Epithelial cell of esophagus (primary cell): Measurements from ENCODE around the gene PABPC3.

Experiments used
- DNase-seq: peaks from one replicate; pipeline ENCODE4 v3.0.0; 2010; ENCODE audit warnings: low read depth
- H3K4me3 ChIP-seq: 2 replicates; pipeline ENCODE4 v1.5.1; 2011; ENCODE audit warnings: mild to moderate bottlenecking, low read length, control low read depth
- TF ChIP-seq, protein P1 (sequence below): IDR thresholded peaks from 2 replicates; pipeline ENCODE4 v1.5.1; 2011; ENCODE audit warnings: low read depth, mild to moderate bottlenecking, low read length, control low read depth, inconsistent platforms; ENCODE audit not compliant: insufficient read depth; ENCODE audit errors: missing control alignments

Gene PABPC3

DNA sequence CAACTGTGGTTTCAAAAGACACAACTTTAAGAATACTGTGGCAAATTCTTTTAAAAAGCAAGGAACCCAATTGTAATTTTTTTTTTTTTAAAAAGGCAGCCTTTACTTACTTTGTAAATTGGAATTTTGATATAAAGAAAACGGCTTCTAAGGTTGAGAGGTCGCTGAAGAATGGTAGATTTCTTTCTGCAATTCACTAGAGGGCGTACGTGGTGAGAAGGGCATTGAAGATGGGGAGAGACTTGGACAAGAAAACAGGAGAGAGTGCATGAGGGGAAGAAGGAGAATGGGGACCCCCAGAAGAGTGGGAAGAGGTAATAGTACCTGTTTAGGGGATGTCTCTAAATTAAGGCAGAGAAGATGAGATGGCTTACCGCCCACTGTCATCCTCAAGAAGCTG, 33.5 kb upstream of the PABPC3 start:
- no peak overlapping the region for H3K4me3 ChIP-seq
- TF ChIP-seq, protein P1, sequence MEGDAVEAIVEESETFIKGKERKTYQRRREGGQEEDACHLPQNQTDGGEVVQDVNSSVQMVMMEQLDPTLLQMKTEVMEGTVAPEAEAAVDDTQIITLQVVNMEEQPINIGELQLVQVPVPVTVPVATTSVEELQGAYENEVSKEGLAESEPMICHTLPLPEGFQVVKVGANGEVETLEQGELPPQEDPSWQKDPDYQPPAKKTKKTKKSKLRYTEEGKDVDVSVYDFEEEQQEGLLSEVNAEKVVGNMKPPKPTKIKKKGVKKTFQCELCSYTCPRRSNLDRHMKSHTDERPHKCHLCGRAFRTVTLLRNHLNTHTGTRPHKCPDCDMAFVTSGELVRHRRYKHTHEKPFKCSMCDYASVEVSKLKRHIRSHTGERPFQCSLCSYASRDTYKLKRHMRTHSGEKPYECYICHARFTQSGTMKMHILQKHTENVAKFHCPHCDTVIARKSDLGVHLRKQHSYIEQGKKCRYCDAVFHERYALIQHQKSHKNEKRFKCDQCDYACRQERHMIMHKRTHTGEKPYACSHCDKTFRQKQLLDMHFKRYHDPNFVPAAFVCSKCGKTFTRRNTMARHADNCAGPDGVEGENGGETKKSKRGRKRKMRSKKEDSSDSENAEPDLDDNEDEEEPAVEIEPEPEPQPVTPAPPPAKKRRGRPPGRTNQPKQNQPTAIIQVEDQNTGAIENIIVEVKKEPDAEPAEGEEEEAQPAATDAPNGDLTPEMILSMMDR: no peak
- DNase-seq: no peak

DNA sequence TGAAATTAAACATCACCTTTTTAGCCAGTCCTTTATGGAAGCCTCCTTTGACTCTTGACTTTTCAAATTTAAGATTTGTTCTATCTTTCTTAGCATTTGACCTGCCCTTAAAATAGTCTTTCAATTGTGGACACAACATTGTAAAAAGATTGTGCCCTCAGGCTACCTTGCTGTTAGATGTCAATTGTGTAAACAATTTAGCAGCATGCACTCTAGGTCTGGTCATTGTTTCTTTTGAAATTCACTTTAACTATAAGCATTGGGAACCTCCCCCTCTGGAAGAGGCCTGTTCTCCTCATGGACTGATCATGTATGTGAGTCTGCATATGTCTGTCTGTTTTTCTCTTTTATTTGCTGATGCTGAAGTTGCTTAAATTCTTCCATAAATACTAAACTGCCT, 31.5 kb upstream of the PABPC3 start:
- H3K4me3 ChIP-seq: no peak overlapping the region
- no peak for DNase-seq
- TF ChIP-seq, protein P1: no peak

DNA sequence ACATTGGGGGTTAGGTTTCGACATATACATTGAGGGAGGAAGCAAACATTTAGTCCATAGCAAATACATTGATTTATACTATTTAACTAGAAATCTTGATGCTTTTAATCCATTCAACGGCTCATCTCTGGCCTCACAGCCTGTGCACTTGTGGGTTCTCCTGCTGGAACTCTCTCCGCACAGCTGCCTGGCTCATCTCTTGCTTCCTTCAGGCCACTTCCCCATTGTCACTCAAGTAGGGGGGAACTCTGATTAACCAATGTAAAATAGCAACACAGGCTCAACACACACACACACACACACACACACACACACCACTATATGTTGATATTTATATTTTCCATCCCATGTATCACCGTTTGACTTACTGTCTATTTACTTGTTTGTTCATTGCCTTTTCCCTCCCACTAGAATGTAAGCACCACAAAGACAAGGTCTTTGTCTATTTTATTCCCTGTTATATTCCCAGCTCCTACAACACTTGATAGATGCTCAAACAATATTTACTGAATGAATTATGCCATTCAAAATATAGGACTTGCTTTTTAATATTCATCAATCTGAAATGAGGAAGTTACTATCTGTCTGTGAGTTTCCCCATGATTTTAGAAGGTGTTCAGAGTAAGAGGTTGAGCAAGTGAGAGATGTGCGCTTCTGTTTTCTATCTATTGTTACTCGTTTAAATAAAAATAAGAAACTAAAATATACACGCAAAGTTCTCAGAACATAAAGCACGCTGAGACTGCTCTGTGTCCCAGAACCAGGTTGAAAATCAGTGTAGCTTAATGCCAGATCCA, 29.8 kb upstream of the PABPC3 start:
- DNase-seq: no peak
- H3K4me3 ChIP-seq: no peak overlapping the region
- TF ChIP-seq, protein P1: no peak

DNA sequence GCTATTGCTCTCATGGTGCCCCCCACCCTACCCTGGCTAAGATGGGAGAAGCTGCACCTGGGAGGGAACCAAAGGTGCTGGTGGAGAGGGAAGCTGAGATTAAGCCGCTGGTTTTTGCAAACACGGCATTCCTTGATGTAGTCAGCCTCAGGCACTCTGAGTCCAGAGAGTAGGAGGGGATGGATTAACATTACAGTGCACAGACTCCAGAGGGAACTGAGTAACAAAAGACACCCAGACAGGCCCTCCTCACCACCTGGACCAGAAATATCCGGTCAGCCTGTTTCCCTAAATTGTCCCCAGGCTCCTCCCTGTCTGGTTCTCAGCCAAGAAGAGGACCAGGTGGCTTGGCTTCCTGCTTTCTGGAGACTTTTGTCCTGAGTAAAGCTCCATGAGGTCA, 28.9 kb upstream of the PABPC3 start:
- DNase-seq: no peak
- TF ChIP-seq, protein P1: no peak

DNA sequence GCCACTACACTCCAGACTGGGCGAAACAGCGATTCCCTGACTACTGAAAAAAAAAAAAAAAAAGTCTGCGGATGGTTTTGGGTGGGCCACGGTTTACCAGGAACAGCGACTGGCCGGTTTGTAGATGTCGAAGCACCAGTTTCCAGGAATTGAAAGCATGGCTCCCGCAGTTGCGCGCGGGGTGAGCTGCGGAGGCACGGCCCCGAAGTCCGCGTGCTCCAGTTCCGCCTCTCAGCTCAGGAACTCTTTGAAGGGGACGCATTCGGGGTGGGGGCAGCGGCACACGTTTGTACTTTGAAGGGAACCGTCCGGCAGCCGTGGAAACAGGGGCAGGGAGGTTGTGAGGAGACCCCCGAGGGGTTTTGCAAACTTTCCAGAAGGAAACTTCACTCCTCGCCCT, 27.1 kb upstream of the PABPC3 start:
- no peak for DNase-seq
- TF ChIP-seq, protein P1: no peak
- no peak overlapping the region for H3K4me3 ChIP-seq

More for the DNA sequence above, 28.9 kb upstream of the PABPC3 start:
- H3K4me3 ChIP-seq: no peak overlapping the region

DNA sequence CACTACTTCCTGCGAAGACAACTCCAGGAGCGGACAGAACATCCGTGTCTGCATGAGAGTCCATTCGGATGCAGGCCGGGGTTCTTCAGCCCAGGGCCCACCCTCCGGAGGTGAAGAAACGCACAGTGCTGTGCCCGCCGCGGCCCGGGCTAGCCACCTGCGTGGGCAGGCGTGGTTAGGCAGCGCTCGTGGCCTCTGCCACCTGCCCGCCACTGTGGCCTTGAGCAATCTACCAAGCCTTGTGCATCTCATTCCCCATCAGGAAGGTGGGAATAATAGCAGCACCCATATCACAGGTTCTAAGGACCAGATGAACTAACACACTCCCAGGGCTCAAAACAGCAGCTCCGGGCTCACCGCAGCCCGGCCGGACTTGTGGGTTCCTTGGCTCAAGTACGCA, 26.7 kb upstream of the PABPC3 start:
- no peak for DNase-seq
- TF ChIP-seq, protein P1: no peak
- no peak overlapping the region for H3K4me3 ChIP-seq

DNA sequence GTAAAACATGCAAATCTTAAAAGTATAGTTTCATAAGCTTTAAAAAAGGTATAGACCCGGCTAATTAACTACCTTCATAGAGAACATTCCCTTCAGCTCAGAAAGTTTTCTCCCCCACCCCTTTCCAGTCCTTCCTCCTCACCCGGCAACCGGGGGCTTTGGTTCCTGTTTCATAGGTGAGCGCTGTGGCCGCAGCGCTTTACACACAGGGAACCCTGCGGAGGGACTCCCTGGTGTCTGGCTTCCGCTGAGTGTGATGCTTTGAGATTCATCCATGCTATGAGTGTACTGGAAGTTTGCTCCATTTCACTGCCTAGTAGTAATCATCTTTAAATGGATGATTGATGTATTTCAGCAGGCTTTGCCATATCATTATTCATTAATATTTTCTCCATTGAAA, 26.0 kb upstream of the PABPC3 start:
- H3K4me3 ChIP-seq: no peak overlapping the region
- TF ChIP-seq, protein P1: no peak
- DNase-seq: no peak
